Neuron (in vitro differentiated cells): ENCODE data around the gene PARD3.

Source experiments
- H2AFZ ChIP-seq: one replicate; pipeline ENCODE4 v1.6.1; 2013; ENCODE audit warnings: low read depth, mild to moderate bottlenecking, inconsistent platforms, low read length, moderate library complexity
- H3K27me3 ChIP-seq: one replicate; pipeline ENCODE4 v1.6.1; 2013; ENCODE audit warnings: low read length; ENCODE audit not compliant: insufficient read depth
- H3K36me3 ChIP-seq: one replicate; pipeline ENCODE4 v1.6.1; 2013; ENCODE audit warnings: low read length; ENCODE audit not compliant: insufficient read depth
- H3K4me1 ChIP-seq: one replicate; pipeline ENCODE4 v1.6.1; 2013; ENCODE audit warnings: low read length; ENCODE audit not compliant: insufficient read depth
- H3K4me3 ChIP-seq: 2 replicates; pipeline ENCODE4 v1.5.1; 2013; ENCODE audit warnings: mild to moderate bottlenecking, low read length, moderate library complexity
- H3K9me3 ChIP-seq: one replicate; pipeline ENCODE4 v1.6.1; 2013; ENCODE audit warnings: low read length

Gene PARD3

DNA sequence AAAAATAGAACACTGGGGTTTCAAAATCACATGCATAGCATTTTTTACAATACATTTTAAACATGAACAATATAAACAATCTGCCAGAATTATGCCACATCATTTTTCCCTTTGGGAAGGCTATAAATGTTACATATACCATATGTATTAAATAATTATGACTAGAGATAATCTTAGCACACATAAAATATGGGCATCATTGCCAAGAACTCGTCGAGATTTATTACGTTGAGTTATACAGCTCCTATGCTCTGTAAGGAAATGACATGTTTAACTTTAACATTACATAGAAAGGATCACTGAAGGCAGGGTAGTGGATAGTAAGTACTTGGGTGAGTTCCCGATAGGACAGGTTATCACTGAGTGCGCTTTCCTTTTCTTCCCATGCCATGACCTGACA, 267.8 kb downstream of the PARD3 start:
- Histone ChIP-seq H2AFZ (no peak overlapping the region), H3K36me3 (no peaks in the 10 kb centered on the region), H3K9me3 (no peaks in the 10 kb centered on the region), H3K4me1 (no peaks in the 10 kb centered on the region), H3K4me3 (no peak overlapping the region), H3K27me3 (no peaks in the 10 kb centered on the region)

DNA sequence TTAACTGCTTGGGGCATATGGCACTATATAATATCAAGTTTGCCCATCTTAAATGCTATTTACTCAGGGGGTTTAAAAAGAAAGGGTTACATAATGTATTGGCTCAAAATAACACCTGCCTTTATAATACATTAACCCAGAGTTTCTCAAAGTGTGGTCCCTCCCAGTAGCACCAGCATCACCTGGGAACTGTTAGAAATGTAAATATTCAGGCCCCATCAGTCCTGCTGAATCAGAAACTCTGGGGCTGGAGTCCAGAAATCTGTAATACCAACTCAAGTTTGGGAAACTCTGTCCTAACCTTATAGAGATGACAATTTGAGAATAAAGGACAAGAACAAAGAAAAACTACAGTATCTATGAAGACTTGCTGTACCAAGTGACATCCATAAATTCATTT, 270.7 kb downstream of the PARD3 start:
- Histone ChIP-seq H3K27me3 (no peaks in the 10 kb centered on the region), H3K4me3 (no peak overlapping the region), H3K4me1 (no peaks in the 10 kb centered on the region), H3K9me3 (no peaks in the 10 kb centered on the region), H3K36me3 (no peaks in the 10 kb centered on the region), H2AFZ (no peak overlapping the region)

DNA sequence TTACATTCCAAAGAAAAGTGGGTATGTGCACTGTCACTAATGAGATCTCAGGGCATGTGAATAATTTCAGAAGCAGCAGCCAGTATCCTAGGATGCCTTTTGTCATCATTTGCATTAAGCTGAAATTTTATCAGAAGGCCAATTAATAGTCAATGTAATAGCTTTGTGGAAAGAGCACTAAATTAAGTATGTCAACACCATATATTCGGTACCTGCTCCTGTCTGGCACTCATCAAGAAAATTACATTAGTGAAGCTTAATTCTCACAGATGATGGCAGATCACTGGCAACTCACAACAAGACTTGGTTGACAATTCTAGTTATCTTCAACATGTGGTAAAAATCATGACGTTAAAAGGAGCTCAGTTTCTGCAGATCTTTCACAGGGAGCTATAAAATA, 271.4 kb downstream of the PARD3 start:
- H3K9me3 ChIP-seq, result no peaks in the 10 kb centered on the region
- H3K4me3 ChIP-seq, result no peak overlapping the region
- no peak overlapping the region for H2AFZ ChIP-seq
- no peaks in the 10 kb centered on the region for H3K27me3 ChIP-seq
- no peaks in the 10 kb centered on the region for H3K4me1 ChIP-seq
- H3K36me3 ChIP-seq, result no peaks in the 10 kb centered on the region

DNA sequence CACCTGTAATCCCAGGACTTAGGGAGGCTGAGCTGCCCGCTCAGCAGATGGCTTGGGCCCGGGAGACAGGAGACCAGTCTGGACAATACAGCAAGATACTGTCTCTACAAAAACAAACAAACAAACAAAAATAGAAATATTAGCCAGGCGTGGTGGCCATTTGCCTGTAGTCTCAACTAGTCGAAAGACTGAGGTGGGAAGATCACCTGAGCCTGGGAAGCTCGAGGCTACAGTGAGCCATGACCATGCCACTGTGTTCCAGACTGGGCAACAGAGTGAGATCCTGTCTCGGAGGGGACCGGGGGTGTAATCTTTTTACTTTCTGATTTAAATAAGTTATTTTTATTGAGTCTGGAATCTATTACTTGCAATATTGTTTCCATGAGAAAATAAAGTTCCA, 274.6 kb downstream of the PARD3 start:
- Histone ChIP-seq H3K4me3 (no peak overlapping the region), H3K4me1 (peaks cover 3% of the 10 kb centered on the region), H3K9me3 (no peaks in the 10 kb centered on the region), H3K27me3 (no peaks in the 10 kb centered on the region), H2AFZ (no peak overlapping the region), H3K36me3 (no peaks in the 10 kb centered on the region)

DNA sequence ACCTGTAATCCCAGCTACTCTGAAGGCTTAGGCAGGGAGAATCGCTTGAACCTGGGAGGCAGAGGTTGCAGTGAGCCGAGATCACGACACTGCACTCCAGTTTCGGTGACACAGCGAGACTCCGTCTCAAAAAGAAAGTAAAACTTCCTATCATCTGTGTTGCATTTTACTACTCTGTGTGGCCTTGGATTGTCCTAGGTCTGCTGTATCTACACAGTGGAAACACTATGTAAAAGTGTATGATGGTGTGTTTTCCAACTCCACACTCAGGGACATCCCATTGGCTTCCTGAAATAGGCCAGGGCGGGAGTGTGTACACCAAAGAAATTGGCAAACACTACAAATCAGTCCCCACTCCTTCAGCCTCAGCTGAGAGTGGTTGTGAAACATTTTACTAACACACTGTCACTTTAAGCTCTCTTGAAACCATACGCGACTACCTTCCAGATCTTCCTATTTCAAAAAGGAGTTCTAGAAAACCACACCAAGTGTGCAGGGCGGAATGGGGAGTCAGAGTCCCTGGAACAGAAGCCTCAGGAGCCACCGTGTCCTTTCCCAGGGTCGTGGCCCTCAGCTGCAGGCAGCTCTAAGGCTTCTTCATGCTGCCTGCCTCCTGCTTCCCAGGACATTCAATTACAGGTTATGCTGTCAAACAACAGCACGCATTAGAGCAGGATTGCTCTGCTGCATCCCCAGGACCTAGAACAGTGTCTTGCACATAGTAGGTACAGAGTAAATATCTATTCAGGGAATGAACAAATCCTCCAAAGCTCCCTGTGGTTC, 275.4 kb downstream of the PARD3 start:
- no peak overlapping the region for H3K4me3 ChIP-seq
- peaks cover 3% of the 10 kb centered on the region for H3K4me1 ChIP-seq
- H3K36me3 ChIP-seq, result no peaks in the 10 kb centered on the region
- no peaks in the 10 kb centered on the region for H3K9me3 ChIP-seq
- no peaks in the 10 kb centered on the region for H3K27me3 ChIP-seq
- no peak overlapping the region for H2AFZ ChIP-seq

DNA sequence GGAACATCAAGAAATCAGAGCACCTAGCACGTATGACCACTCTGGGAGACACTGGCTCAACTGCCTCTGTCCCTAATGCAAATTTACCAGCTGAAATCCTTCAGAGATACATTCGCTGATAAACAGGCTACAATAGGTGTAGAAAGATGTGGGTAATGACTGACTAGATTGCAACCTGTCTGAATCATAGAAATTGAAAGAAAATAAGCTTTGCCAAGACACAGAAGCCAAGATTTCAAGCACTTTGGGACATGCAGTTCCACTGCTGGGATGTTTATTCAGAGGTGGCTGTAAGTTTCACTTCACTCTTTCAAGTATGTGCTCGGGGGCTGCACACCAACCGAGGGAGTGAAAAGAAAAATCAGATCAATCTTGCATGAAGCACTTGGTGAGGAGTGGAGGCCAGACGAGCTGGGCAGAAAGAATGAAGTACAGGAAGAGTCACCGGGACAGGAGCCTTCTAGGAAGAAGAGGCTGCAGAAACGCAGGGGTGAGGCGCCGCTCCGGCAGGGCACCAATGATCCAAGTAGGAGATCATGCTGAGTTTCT, 276.7 kb downstream of the PARD3 start:
- Histone ChIP-seq H3K9me3 (no peaks in the 10 kb centered on the region), H3K4me3 (no peak overlapping the region)

DNA sequence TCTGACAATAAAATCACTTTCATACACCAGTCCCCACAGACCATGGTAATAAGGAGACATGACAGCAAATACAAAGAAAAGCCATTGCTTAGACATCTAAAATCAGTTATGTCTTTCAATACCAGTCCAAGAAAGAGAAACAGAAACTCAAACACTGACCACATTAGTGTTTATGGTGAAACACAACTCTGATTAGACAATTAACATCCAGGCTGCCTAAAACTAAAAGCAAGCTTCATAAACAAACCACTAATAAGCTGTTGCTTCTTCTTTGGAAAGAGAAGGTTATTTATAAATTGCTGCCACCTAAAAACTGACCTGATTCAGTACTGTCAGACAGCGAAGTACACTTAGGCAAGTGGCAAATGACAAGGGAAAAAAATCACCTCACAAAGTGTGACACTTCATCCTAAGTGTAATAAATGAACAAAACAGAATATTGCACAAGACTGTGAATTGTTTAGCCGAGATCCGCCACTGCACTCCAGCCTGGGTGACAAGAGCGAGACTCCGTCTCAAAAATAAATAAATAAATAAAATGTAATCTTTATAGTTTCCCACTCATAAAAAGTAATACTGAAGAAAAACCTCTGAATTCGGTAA, 277.4 kb downstream of the PARD3 start:
- H3K4me3 ChIP-seq, result no peak overlapping the region
- H3K9me3 ChIP-seq, result no peaks in the 10 kb centered on the region
- H3K36me3 ChIP-seq, result no peaks in the 10 kb centered on the region
- no peaks in the 10 kb centered on the region for H3K27me3 ChIP-seq
- H2AFZ ChIP-seq, result no peak overlapping the region
- H3K4me1 ChIP-seq, result peaks cover 3% of the 10 kb centered on the region

More for the DNA sequence above, 276.7 kb downstream of the PARD3 start:
- Histone ChIP-seq H3K27me3 (no peaks in the 10 kb centered on the region), H3K4me1 (peaks cover 3% of the 10 kb centered on the region), H3K36me3 (no peaks in the 10 kb centered on the region), H2AFZ (no peak overlapping the region)

DNA sequence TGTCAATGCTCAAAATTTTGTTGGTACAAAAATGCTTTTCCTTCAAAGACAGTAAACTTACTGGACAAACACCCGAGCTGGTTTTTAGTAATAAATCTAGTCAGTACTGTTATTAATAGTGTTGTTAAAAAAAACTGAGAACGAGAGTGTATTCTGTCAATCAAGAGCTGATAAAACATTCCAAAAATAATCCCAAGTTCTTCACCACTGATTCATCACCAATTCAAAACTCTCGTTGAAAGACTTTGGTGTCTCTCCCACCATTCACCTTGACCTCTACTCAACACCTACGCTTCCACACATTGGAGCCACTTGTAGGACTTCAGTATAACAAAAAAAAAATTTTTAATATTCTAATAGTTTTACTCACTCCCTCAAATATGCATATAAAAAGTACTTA, 279.2 kb downstream of the PARD3 start:
- Histone ChIP-seq H3K36me3 (no peaks in the 10 kb centered on the region), H3K27me3 (no peaks in the 10 kb centered on the region), H3K4me3 (no peak overlapping the region), H3K4me1 (peaks cover 3% of the 10 kb centered on the region), H2AFZ (no peak overlapping the region), H3K9me3 (no peaks in the 10 kb centered on the region)

DNA sequence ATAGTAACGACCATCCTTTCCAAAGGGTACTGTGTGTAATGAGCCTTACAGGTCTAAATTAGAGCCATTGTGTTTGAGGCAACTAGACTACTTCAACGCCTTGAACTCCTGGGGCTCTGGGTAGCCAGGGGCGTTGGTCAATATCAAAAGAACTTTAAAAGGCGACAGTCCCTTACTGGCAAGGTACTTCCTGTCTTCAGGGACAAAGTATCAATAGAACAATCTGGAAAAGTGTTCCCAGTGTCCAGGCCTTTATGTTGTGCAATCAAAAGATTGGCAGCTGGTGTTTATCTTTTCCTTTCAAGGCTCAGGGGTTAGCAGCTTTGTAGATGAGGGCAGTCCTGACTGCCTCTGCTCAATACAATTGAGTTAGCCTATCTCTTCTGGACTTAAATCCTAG, 284.3 kb downstream of the PARD3 start:
- H3K9me3 ChIP-seq, result peaks cover 2% of the 10 kb centered on the region
- no peak overlapping the region for H2AFZ ChIP-seq
- no peak overlapping the region for H3K4me3 ChIP-seq
- H3K36me3 ChIP-seq, result no peaks in the 10 kb centered on the region
- H3K27me3 ChIP-seq, result no peaks in the 10 kb centered on the region
- H3K4me1 ChIP-seq, result peaks cover 25% of the 10 kb centered on the region

DNA sequence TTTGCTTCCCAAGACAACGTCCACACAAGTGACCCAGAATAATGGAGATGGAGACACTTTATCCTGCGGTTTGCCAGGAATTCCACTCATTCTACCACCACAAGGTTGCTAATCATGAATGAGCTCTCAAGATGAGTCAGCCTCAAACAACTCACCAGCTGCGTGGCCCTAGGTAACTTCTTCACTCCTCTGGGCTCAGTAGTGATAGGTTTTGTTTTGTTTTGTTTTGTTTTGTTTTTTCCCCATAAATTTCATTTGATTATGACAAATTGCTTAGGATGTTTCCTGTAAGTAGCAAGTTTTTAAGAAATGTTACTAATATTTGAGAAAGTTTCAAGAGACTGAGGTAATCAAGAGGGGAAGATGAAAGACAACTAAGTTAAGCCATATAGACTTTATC, 286.8 kb downstream of the PARD3 start:
- H3K9me3 ChIP-seq, result peaks cover 2% of the 10 kb centered on the region
- H3K4me3 ChIP-seq, result no peak overlapping the region
- H3K4me1 ChIP-seq, result peaks cover 25% of the 10 kb centered on the region
- no peaks in the 10 kb centered on the region for H3K27me3 ChIP-seq
- H3K36me3 ChIP-seq, result no peaks in the 10 kb centered on the region
- H2AFZ ChIP-seq, result no peak overlapping the region

DNA sequence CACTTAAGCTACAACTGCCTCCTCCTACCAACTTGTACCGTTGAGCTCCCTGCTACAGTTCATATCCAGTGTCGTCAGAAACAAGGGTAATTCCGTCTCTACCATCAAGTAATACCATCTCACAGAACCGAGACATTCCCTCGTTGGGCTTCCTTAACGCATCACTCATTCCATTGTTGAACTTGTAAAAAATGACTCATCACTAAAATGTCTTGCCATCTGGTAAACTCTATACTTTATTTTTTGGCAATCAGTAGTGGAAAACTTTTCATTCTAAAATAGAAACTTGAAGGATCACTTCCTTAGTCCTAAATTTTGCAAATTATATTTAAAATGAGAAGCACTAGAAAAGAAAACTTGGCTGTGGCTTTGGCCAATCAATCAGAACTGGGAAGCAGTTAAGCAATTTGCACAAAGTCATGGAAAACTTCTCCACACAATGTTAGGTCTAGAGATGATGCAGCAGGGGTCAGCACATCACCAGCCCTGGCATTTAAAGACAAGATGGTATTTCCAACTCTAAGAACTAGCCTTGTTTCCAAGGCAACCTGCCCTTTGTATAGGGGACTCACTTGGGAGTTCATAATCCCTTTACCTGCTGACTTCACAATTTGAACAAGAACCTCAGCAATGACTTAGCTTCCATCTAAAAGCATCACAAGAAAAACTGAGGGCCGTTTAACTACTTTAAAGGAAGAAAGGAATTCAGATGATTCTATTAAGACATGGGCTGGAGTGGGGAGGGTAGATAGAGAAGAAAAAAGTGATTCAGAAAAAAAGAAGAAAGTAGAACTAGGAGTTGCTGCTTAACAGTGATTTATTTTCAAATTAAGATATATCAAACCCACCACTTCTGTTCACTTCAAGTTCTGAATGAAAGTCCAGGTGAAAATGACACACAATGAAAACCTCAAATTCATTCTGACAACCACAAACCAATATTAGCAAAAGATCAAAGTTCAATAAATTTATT, 288.1 kb downstream of the PARD3 start:
- H3K27me3 ChIP-seq, result no peaks in the 10 kb centered on the region
- H3K9me3 ChIP-seq, result peaks cover 2% of the 10 kb centered on the region
- peaks cover 25% of the 10 kb centered on the region for H3K4me1 ChIP-seq
- H2AFZ ChIP-seq, result no peak overlapping the region
- H3K36me3 ChIP-seq, result no peaks in the 10 kb centered on the region
- H3K4me3 ChIP-seq, result no peak overlapping the region

DNA sequence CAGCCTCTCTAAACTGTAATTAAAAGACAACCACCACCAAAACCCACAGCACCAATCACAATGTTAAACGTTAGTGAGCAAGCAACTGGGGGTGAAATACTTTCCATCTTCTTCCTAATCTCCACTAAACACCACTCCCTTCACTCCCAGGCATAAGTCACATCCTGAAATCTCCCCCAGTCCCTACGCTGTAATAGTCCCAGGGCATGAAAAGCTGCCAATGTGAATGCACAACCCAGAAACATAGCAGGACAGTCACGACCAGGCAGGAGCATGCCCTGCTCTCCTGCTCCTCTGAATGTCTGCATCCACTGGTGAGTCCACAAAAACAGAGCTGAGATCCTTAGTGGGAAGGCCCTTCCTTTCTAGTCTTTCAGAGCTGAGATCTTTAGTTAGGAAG, 288.9 kb downstream of the PARD3 start:
- no peak overlapping the region for H2AFZ ChIP-seq
- no peak overlapping the region for H3K4me3 ChIP-seq
- H3K36me3 ChIP-seq, result no peaks in the 10 kb centered on the region
- H3K4me1 ChIP-seq, result peaks cover 25% of the 10 kb centered on the region
- no peaks in the 10 kb centered on the region for H3K27me3 ChIP-seq
- H3K9me3 ChIP-seq, result peaks cover 2% of the 10 kb centered on the region
